Activated B cell treated with CpG ODN at 0.5 μM for 24 hours (primary cell): ENCODE results near the gene REEP2. TPM values are rescaled to one million over a fixed set of nuclear protein-coding genes. Genes with fewer than 3 reads are reported as not detected.
A peak's percentile ranks its signal among the peaks of the same experiment; 100 is the strongest.

Experiments used
- ATAC-seq: fragments of 200-7000 bp; cut with Tn5 transposase; one replicate; pipeline ENCODE4 v1.10.0; 2021; ENCODE audit warnings: low read depth, mild to moderate bottlenecking, moderate library complexity
- CTCF ChIA-PET: fragments of 350-600 bp; sonication (Branson Sonifier 250); formaldehyde crosslinking; loops from one replicate; lab custom pipeline; 2021; ENCODE audit warnings: antibody characterized with exemption; lab: Charles Lee
- POLR2A ChIA-PET: fragments of 350-600 bp; sonication (Branson Sonifier 250); formaldehyde crosslinking; loops from one replicate; lab custom pipeline; 2021; ENCODE audit warnings: antibody characterized with exemption; lab: Charles Lee
- DNase-seq: peaks from one replicate; pipeline ENCODE4 v3.0.0; 2022
- H3K27ac Mint-ChIP-seq: one replicate; pipeline ENCODE4 v1.8.0; 2020; ENCODE audit warnings: mixed read lengths
- H3K27me3 Mint-ChIP-seq: one replicate; pipeline ENCODE4 v1.8.0; 2021; ENCODE audit warnings: mixed read lengths
- H3K36me3 Mint-ChIP-seq: one replicate; pipeline ENCODE4 v1.8.0; 2021; ENCODE audit warnings: low read depth, mixed read lengths
- H3K4me1 Mint-ChIP-seq: one replicate; pipeline ENCODE4 v1.8.0; 2021; ENCODE audit warnings: mixed read lengths
- H3K4me3 Mint-ChIP-seq: one replicate; pipeline ENCODE4 v1.8.0; 2020; ENCODE audit warnings: mild to moderate bottlenecking, mixed read lengths
- H3K9me3 Mint-ChIP-seq: one replicate; pipeline ENCODE4 v1.8.0; 2020; ENCODE audit warnings: mixed read lengths
- CTCF ChIP-seq: fragments of 200-600 bp; IDR thresholded peaks from one replicate; pipeline ENCODE4 v1.8.0; 2022; ENCODE audit warnings: antibody characterized with exemption, mild to moderate bottlenecking
- intact Hi-C: fragments of 100-400 bp; cut with micrococcal nuclease; formaldehyde crosslinking; loops from one replicate; pipeline ENCODE4 v1.15.1; 2024
- total RNA-seq: library from RNA; stranded (reverse); gene quantifications from 2 replicates; pipeline ENCODE4 v1.2.3, GENCODE V29; 2022

The REEP2 gene
- total RNA-seq, 1 donor from 2014 or later, result not detected

DNA sequence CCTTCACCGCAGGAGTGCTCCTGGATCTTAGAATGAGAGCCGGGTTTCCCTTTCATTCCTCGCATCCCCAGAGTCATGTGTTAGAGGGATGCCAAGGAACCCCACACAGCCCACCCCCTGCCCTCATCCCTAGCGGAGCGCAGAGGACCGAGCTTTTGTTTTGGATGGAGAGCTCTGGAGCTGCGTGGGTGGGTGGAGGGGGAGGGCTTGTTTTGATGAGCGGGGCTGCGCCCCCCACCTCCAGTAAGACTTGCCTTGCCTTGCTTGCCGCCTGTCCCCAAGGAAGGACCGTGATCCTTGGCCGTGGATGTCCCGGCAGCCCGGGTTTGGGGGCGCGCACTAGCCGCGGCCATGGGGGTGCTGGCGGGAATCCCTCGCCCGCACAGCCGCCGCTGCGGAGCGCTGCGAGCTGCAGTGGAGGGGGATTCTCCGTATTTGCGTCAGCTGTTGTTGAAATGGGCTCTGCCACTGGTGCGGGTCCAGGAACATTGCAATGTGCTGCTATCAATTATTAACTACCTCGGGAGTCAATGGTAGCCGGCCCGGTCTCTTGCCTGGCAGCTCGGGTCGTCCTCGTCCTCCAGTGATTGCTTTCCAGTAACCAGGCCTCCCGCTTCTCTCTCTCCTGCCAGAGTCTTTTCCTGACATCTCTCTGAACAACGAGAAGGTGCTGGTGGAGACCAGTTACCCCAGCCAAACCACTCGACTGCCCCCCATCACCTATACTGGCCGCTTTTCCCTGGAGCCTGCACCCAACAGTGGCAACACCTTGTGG lies 27.5 kb downstream of the REEP2 start:
- ATAC-seq (no peak), DNase-seq (no peak)
- Mint-ChIP-seq H3K9me3 (no peaks in the 10 kb centered on the region), H3K27ac (no peak overlapping the region), H3K4me1 (peaks cover 28% of the 10 kb centered on the region), H3K27me3 (no peaks in the 10 kb centered on the region), H3K4me3 (peak overlapping the region; percentile 83), H3K36me3 (peaks cover 13% of the 10 kb centered on the region)
- POLR2A ChIA-PET, result interaction anchor here (0.5 to 3.3 kb wide), 6 partner anchors 27 to 128 kb away, joined by 3 to 22 read pairs (median 6); partner anchors contain the start of genes ETF1, FAM53C and HSPA9
- intact Hi-C loops, result loop anchor here (5.0 to 10.0 kb wide), 3 partner anchors 808 to 1836 kb away; partner anchors contain the start of genes PFDN1 and SPATA24
- TF ChIP-seq CTCF, result no peak
- CTCF ChIA-PET, result interaction anchor here (0.7 to 1.3 kb wide), 2 partner anchors 9 to 37 kb away, joined by 3 to 5 read pairs; no protein-coding TSS in a partner anchor

DNA sequence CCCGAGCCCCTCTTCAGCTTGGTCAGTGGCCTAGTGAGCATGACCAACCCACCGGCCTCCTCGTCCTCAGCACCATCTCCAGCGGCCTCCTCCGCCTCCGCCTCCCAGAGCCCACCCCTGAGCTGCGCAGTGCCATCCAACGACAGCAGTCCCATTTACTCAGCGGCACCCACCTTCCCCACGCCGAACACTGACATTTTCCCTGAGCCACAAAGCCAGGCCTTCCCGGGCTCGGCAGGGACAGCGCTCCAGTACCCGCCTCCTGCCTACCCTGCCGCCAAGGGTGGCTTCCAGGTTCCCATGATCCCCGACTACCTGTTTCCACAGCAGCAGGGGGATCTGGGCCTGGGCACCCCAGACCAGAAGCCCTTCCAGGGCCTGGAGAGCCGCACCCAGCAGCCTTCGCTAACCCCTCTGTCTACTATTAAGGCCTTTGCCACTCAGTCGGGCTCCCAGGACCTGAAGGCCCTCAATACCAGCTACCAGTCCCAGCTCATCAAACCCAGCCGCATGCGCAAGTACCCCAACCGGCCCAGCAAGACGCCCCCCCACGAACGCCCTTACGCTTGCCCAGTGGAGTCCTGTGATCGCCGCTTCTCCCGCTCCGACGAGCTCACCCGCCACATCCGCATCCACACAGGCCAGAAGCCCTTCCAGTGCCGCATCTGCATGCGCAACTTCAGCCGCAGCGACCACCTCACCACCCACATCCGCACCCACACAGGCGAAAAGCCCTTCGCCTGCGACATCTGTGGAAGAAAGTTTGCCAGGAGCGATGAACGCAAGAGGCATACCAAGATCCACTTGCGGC lies 28.2 kb downstream of the REEP2 start:
- ChIA-PET CTCF (interaction anchor here (0.7 to 1.3 kb wide), 2 partner anchors 10 to 36 kb away, joined by 3 to 5 read pairs; no protein-coding TSS in a partner anchor), POLR2A (interaction anchor here (0.5 kb wide), 1 partner anchor 26 kb away, joined by 3 read pairs; no protein-coding TSS in a partner anchor)
- H3K27me3 Mint-ChIP-seq, result no peaks in the 10 kb centered on the region
- peak overlapping the region; percentile 83 for H3K4me3 Mint-ChIP-seq
- no peaks in the 10 kb centered on the region for H3K9me3 Mint-ChIP-seq
- TF ChIP-seq CTCF, result no peak
- no peak for DNase-seq
- intact Hi-C loops, result loop anchor here (5.0 to 10.0 kb wide), 3 partner anchors 808 to 1835 kb away; partner anchors contain the start of genes PFDN1 and SPATA24
- no peak for ATAC-seq
- H3K27ac Mint-ChIP-seq, result no peak overlapping the region
- peaks cover 13% of the 10 kb centered on the region for H3K36me3 Mint-ChIP-seq
- peaks cover 24% of the 10 kb centered on the region for H3K4me1 Mint-ChIP-seq

GRCh38 chr5:138467711-138468132 lies 28.9 kb downstream of the REEP2 start:
- no peak overlapping the region for H3K27ac Mint-ChIP-seq
- peaks cover 24% of the 10 kb centered on the region for H3K4me1 Mint-ChIP-seq
- peak overlapping the region; percentile 83 for H3K4me3 Mint-ChIP-seq
- ChIA-PET POLR2A (no interaction called here), CTCF (no interaction called here)
- no peak for ATAC-seq
- no peaks in the 10 kb centered on the region for H3K9me3 Mint-ChIP-seq
- no peaks in the 10 kb centered on the region for H3K27me3 Mint-ChIP-seq
- peaks cover 13% of the 10 kb centered on the region for H3K36me3 Mint-ChIP-seq
- no peak for TF ChIP-seq CTCF
- intact Hi-C loops, result loop anchor here (5.0 to 10.0 kb wide), 3 partner anchors 807 to 1835 kb away; partner anchors contain the start of genes PFDN1 and SPATA24
- DNase-seq, result no peak

DNA sequence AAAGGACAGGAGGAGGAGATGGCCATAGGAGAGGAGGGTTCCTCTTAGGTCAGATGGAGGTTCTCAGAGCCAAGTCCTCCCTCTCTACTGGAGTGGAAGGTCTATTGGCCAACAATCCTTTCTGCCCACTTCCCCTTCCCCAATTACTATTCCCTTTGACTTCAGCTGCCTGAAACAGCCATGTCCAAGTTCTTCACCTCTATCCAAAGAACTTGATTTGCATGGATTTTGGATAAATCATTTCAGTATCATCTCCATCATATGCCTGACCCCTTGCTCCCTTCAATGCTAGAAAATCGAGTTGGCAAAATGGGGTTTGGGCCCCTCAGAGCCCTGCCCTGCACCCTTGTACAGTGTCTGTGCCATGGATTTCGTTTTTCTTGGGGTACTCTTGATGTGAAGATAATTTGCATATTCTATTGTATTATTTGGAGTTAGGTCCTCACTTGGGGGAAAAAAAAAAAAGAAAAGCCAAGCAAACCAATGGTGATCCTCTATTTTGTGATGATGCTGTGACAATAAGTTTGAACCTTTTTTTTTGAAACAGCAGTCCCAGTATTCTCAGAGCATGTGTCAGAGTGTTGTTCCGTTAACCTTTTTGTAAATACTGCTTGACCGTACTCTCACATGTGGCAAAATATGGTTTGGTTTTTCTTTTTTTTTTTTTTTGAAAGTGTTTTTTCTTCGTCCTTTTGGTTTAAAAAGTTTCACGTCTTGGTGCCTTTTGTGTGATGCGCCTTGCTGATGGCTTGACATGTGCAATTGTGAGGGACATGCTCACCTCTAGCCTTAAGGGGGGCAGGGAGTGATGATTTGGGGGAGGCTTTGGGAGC lies 29.5 kb downstream of the REEP2 start:
- H3K9me3 Mint-ChIP-seq, result no peaks in the 10 kb centered on the region
- H3K27ac Mint-ChIP-seq, result no peak overlapping the region
- DNase-seq, result no peak
- H3K36me3 Mint-ChIP-seq, result peaks cover 13% of the 10 kb centered on the region
- peaks cover 24% of the 10 kb centered on the region for H3K4me1 Mint-ChIP-seq
- no peak for TF ChIP-seq CTCF
- ChIA-PET CTCF (no interaction called here), POLR2A (no interaction called here)
- ATAC-seq, result no peak
- H3K4me3 Mint-ChIP-seq, result peak overlapping the region; percentile 21
- H3K27me3 Mint-ChIP-seq, result no peaks in the 10 kb centered on the region
- intact Hi-C loops, result loop anchor here (5.0 to 10.0 kb wide), 3 partner anchors 806 to 1834 kb away; partner anchors contain the start of genes PFDN1 and SPATA24
